Activated B cell treated with CpG ODN at 0.5 μM for 24 hours (primary cell): ENCODE measurements around the gene KCNG3. TPM values are rescaled to one million over a fixed set of nuclear protein-coding genes. Genes with fewer than 3 reads are reported as not detected.

Source experiments
- ATAC-seq: fragments of 200-7000 bp; cut with Tn5 transposase; one replicate; pipeline ENCODE4 v1.10.0; 2021; ENCODE audit warnings: low read depth, mild to moderate bottlenecking, moderate library complexity
- CTCF ChIA-PET: fragments of 350-600 bp; sonication (Branson Sonifier 250); formaldehyde crosslinking; loops from one replicate; lab custom pipeline; 2021; ENCODE audit warnings: antibody characterized with exemption; lab: Charles Lee
- POLR2A ChIA-PET: fragments of 350-600 bp; sonication (Branson Sonifier 250); formaldehyde crosslinking; loops from one replicate; lab custom pipeline; 2021; ENCODE audit warnings: antibody characterized with exemption; lab: Charles Lee
- DNase-seq: peaks from one replicate; pipeline ENCODE4 v3.0.0; 2022
- H3K27ac Mint-ChIP-seq: one replicate; pipeline ENCODE4 v1.8.0; 2020; ENCODE audit warnings: mixed read lengths
- H3K27me3 Mint-ChIP-seq: one replicate; pipeline ENCODE4 v1.8.0; 2021; ENCODE audit warnings: mixed read lengths
- H3K36me3 Mint-ChIP-seq: one replicate; pipeline ENCODE4 v1.8.0; 2021; ENCODE audit warnings: low read depth, mixed read lengths
- H3K4me1 Mint-ChIP-seq: one replicate; pipeline ENCODE4 v1.8.0; 2021; ENCODE audit warnings: mixed read lengths
- H3K4me3 Mint-ChIP-seq: one replicate; pipeline ENCODE4 v1.8.0; 2020; ENCODE audit warnings: mild to moderate bottlenecking, mixed read lengths
- H3K9me3 Mint-ChIP-seq: one replicate; pipeline ENCODE4 v1.8.0; 2020; ENCODE audit warnings: mixed read lengths
- intact Hi-C: fragments of 100-400 bp; cut with micrococcal nuclease; formaldehyde crosslinking; loops from one replicate; pipeline ENCODE4 v1.15.1; 2024
- total RNA-seq: library from RNA; stranded (reverse); gene quantifications from 2 replicates; pipeline ENCODE4 v1.2.3, GENCODE V29; 2022
- TF ChIP-seq, protein P1 (sequence below): fragments of 200-600 bp; IDR thresholded peaks from one replicate; pipeline ENCODE4 v1.8.0; 2022; ENCODE audit warnings: antibody characterized with exemption, mild to moderate bottlenecking

KCNG3 gene
- total RNA-seq, 1 donor from 2014 or later = not detected

DNA sequence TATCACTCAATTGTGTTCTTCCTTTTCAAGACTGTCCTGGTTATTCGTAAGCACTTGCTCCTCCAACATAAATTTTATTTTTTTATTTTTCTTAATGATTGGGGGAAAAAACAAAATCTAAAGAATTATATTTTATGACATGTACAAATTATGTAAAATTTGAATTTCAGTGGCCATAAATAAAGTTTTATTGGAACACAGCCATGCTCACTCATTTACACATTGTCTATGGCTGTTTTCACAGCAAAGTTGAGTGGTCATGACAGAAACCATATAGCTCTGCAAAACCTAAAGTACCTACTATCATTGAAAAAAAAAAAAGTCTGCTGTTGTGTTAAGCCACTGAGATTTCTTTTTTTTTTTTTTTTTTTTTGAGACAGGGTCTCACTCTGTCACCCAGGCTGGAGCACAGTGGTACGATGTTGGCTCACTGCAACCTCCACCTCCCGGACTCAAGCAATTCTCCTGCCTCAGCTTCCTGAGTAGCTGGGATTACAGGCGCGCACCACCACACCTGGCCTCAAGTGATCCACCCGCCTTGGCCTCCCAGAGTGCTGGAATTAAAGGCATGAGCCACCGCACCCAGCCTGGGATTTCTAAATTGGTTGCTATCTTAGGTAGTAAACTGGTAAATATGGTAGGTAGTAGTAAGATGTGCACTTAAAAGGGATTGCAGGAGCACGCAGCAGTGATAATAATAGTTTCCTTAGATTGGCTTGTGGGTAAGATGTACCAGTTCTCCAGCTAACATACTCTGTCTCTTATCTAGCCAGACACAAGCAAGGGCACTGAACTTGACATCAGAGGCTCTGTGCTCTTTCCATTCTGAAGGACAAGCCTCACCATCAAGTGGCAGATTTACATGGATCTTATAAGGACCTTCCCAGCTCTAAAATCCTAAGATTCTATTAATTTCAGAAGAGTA is 44.4 kb downstream of the KCNG3 start:
- TF ChIP-seq, protein P1, sequence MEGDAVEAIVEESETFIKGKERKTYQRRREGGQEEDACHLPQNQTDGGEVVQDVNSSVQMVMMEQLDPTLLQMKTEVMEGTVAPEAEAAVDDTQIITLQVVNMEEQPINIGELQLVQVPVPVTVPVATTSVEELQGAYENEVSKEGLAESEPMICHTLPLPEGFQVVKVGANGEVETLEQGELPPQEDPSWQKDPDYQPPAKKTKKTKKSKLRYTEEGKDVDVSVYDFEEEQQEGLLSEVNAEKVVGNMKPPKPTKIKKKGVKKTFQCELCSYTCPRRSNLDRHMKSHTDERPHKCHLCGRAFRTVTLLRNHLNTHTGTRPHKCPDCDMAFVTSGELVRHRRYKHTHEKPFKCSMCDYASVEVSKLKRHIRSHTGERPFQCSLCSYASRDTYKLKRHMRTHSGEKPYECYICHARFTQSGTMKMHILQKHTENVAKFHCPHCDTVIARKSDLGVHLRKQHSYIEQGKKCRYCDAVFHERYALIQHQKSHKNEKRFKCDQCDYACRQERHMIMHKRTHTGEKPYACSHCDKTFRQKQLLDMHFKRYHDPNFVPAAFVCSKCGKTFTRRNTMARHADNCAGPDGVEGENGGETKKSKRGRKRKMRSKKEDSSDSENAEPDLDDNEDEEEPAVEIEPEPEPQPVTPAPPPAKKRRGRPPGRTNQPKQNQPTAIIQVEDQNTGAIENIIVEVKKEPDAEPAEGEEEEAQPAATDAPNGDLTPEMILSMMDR = no peak
- no peaks in the 10 kb centered on the region for H3K9me3 Mint-ChIP-seq
- POLR2A ChIA-PET = no interaction called here
- H3K4me1 Mint-ChIP-seq = no peaks in the 10 kb centered on the region
- no peak for ATAC-seq
- CTCF ChIA-PET = no interaction called here
- H3K27me3 Mint-ChIP-seq = peaks cover 22% of the 10 kb centered on the region
- no peak overlapping the region for H3K27ac Mint-ChIP-seq
- no peaks in the 10 kb centered on the region for H3K36me3 Mint-ChIP-seq
- DNase-seq = no peak
- H3K4me3 Mint-ChIP-seq = no peak overlapping the region
- intact Hi-C loops = no loop called here

DNA sequence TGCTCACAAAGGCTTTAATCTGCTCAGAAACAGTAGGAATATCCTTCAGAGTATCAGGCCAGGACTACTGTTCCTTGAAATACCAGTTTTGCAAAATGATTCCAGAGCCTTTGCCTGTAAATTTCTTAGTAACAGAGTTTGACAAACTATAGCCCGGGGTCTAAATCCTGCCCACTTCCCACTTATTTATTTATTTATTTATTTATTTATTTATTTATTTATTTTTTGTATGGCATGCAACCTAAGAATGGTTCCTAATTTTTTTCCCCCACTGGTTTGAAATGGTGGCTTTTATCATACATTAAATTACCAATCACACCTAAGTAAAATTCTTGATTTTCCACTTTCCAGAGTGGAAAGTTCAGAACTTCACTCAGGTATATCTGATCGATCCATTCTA is 45.6 kb downstream of the KCNG3 start:
- DNase-seq (no peak), ATAC-seq (no peak)
- intact Hi-C loops = no loop called here
- no peaks in the 10 kb centered on the region for H3K9me3 Mint-ChIP-seq
- no peaks in the 10 kb centered on the region for H3K36me3 Mint-ChIP-seq
- no peaks in the 10 kb centered on the region for H3K4me1 Mint-ChIP-seq
- ChIA-PET POLR2A (no interaction called here), CTCF (no interaction called here)
- TF ChIP-seq, protein P1 = no peak
- peaks cover 16% of the 10 kb centered on the region for H3K27me3 Mint-ChIP-seq
- H3K4me3 Mint-ChIP-seq = no peak overlapping the region
- H3K27ac Mint-ChIP-seq = no peak overlapping the region

DNA sequence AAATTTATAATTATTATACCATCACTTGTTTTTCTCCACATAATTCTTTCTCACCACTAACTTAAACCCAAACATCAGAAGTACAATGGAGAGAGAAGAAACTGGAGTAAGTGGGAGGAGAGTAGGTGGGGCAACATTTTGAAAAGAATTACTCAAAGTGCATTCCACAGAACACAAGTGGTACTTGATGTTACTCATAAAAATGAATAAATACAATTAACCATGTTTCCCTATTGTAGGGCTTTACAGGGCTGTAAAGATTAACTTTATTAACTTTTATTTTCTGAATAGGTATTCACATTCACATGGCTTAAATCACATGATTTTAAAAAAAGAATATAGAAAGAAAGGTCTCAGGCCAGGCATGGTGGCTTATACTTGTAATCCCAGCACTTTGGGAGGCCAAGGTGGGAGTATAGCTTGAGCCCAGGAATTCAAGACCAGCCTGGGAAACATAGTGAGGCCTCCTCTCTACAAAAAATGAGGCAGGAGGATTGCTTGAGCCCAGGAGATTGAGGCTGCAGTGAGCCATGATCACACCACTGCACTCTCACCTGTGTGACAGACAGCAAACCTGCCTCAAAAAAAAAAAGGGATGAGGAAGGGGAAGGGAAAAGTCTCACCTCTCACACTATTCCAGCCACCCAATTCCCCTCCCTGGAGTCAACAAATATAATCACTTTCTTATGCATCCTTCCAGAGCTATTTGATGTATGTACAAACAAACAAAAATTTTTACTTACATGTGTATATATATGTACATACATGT is 47.1 kb downstream of the KCNG3 start:
- TF ChIP-seq, protein P1 = no peak
- CTCF ChIA-PET = no interaction called here
- Mint-ChIP-seq H3K4me3 (no peak overlapping the region), H3K27ac (no peak overlapping the region), H3K9me3 (no peaks in the 10 kb centered on the region), H3K36me3 (no peaks in the 10 kb centered on the region), H3K4me1 (no peaks in the 10 kb centered on the region), H3K27me3 (peaks cover 13% of the 10 kb centered on the region)
- DNase-seq (no peak), ATAC-seq (no peak)
- intact Hi-C loops = no loop called here
- POLR2A ChIA-PET = interaction anchor here (0.5 kb wide), 1 partner anchor 214 kb away, joined by 5 read pairs; no protein-coding TSS in a partner anchor

DNA sequence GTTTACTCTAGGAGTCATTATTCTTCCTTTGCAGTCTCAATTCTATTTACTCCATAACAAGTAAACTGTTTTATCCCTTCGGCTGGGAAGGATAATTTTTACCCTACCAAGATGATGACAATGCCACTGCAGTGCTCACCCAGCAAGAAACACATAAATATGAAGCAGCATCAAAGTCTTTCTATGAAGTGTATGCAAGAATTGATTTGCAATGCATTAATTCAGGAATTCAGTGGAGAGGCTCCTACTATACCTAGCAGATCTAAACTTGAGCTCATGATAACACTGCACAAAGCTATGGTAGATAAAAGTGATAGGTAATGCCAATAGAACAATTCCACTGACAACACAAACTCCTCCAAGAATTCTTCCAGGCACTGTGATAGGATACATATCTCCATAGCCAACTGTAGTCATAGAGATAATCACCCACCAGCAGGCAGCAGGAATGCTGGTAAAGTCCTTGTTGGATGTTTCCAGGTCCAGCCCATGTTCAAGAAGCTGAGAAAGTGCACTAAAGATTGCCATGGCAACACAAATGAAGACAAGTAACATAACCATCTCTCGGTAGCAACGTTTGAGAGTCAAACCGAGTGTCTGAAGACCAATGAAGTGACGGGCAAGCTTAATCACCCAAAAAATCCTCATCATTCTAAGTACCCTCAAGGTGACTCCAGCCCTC is 49.9 kb downstream of the KCNG3 start:
- no peaks in the 10 kb centered on the region for H3K9me3 Mint-ChIP-seq
- TF ChIP-seq, protein P1 = no peak
- no peak for DNase-seq
- H3K27ac Mint-ChIP-seq = no peak overlapping the region
- intact Hi-C loops = no loop called here
- no peaks in the 10 kb centered on the region for H3K4me1 Mint-ChIP-seq
- CTCF ChIA-PET = no interaction called here
- no peak for ATAC-seq
- POLR2A ChIA-PET = no interaction called here
- H3K36me3 Mint-ChIP-seq = no peaks in the 10 kb centered on the region
- no peak overlapping the region for H3K4me3 Mint-ChIP-seq
- H3K27me3 Mint-ChIP-seq = peaks cover 4% of the 10 kb centered on the region
